Hepatocyte (in vitro differentiated cells): Measurements from ENCODE around the gene CYP4A22.

Experiments
- EZH2phosphoT487 ChIP-seq: fragments of 200-600 bp; sonication (generic); IDR thresholded peaks from one replicate; pipeline ENCODE4 v1.6.1; 2018; ENCODE audit warnings: antibody characterized with exemption, mild to moderate bottlenecking, low read depth, moderate library complexity; ENCODE audit not compliant: unreplicated experiment, severe bottlenecking
- TF ChIP-seq, protein P1 (sequence below): fragments of 200-600 bp; sonication (generic); IDR thresholded peaks from 2 replicates; pipeline ENCODE4 v1.5.1; 2016; ENCODE audit warnings: antibody characterized with exemption, mild to moderate bottlenecking; ENCODE audit not compliant: poor library complexity

DNA sequence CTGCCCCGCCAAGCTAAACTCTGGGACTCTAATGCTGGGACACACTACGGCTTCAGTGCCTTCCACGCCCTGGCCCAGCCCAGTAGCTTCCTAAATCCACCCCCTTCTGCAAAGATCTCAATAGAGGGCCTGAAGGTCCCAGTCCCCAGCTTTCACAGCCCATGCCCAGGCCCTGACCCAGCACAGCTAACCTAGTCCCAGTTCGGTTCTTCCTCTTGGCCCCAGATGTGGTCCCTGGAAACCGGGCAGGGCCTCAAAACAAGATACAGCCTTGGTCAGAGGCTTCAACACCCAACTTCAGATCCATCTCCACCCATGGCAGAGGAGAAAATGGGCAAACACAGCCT is 53.2 kb downstream of the CYP4A22 start:
- TF ChIP-seq, protein P1, sequence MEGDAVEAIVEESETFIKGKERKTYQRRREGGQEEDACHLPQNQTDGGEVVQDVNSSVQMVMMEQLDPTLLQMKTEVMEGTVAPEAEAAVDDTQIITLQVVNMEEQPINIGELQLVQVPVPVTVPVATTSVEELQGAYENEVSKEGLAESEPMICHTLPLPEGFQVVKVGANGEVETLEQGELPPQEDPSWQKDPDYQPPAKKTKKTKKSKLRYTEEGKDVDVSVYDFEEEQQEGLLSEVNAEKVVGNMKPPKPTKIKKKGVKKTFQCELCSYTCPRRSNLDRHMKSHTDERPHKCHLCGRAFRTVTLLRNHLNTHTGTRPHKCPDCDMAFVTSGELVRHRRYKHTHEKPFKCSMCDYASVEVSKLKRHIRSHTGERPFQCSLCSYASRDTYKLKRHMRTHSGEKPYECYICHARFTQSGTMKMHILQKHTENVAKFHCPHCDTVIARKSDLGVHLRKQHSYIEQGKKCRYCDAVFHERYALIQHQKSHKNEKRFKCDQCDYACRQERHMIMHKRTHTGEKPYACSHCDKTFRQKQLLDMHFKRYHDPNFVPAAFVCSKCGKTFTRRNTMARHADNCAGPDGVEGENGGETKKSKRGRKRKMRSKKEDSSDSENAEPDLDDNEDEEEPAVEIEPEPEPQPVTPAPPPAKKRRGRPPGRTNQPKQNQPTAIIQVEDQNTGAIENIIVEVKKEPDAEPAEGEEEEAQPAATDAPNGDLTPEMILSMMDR = no peak
- no peak for TF ChIP-seq EZH2phosphoT487
